Right cardiac atrium (tissue), 5 donors: ENCODE results near the gene MAPK8IP2. TPM values are rescaled to one million over a fixed set of nuclear protein-coding genes. Genes with fewer than 3 reads are reported as not detected.
"Not testable (repeated sequence)": the region's sequence is repeated elsewhere in the genome, so short reads cannot be mapped to it uniquely, and the experiment has no call there.

ENCODE experiments used
- ATAC-seq, 2 donors: fragments of 200-7000 bp; cut with Tn5 transposase; one replicate each; pipeline versions ENCODE4 v1.8.0 to v1.9.1; 2020; ENCODE audit warnings: moderate library complexity in 2 of 2, mild to moderate bottlenecking in 1 of 2
- DNase-seq, 3 donors: peaks; one replicate each; pipeline ENCODE4 v3.0.0-alpha.2; 2020
- H3K27ac ChIP-seq: one replicate; pipeline ENCODE4 v1.5.1; 2013; ENCODE audit warnings: mild to moderate bottlenecking, low read length, control low read depth, moderate library complexity
- H3K27me3 ChIP-seq: one replicate; pipeline ENCODE4 v1.6.1; 2013; ENCODE audit not compliant: control insufficient read depth, insufficient read depth
- H3K4me1 ChIP-seq: one replicate; pipeline ENCODE4 v1.6.1; 2013; ENCODE audit warnings: low read length; ENCODE audit not compliant: control insufficient read depth, insufficient read depth
- H3K4me3 ChIP-seq: one replicate; pipeline ENCODE4 v1.5.1; 2013; ENCODE audit warnings: low read length, control low read depth
- H3K9me3 ChIP-seq: one replicate; pipeline ENCODE4 v1.6.1; 2013; ENCODE audit warnings: low read length; ENCODE audit not compliant: control insufficient read depth
- WGBS: extraction: QIAGEN DNeasy Blood & Tissue Kit; methylation state at CpG from one replicate; pipeline ENCODE4 v1.1.7; 2013; 5-methylcytosine and 5-hydroxymethylcytosine counted together
- intact Hi-C, 4 donors: fragments of 100-400 bp; cut with DNase I; formaldehyde crosslinking; loops; one replicate each; pipeline versions ENCODE4 v1.11.0 to v1.14.0; 2022 to 2023
- polyA plus RNA-seq: library from polyadenylated mRNA; stranded (reverse); fragments of 200-250 nt; gene quantifications from one replicate; pipeline ENCODE4 v1.2.3, GENCODE V29; 2013
- total RNA-seq, 4 donors: library from RNA; stranded (reverse); fragmentation: NEBNext Ultra II Directional; extraction: Animal tissue kit (Norgen Biotek cat#: 25700); gene quantifications; one replicate each; pipeline ENCODE4 v1.2.1, GENCODE V29; 2021
- donor health status: healthy with polysubstance abuse.
- donor health status: DM: no; HTN: yes; CAD: no.
- donor health status: DM: no; HTN: no; CAD: no.
- donor health status: DM: no; HTN: yes; CAD: no; lungs with severe emphysema.
- donor health status: DM: yes; HTN: yes; CAD: no.

The MAPK8IP2 gene
- total and polyA plus RNA-seq, 5 donors, result 0.28 to 0.57 (median 0.39) TPM

- no peaks in the 10 kb centered on the region for H3K27me3 ChIP-seq
- peak; percentile 87 to 94 (median 93) for DNase-seq
- H3K9me3 ChIP-seq, result no peaks in the 10 kb centered on the region
- H3K4me3 ChIP-seq, result peak within 1 kb of the TSS; percentile 64
- H3K4me1 ChIP-seq, result peaks cover 6% of the 10 kb centered on the region
- H3K27ac ChIP-seq, result peak within 1 kb of the TSS; percentile 42
- intact Hi-C loops, result loop anchor here in 1 of 4 donors (5.0 kb wide), 1 partner anchor 69 kb away; no protein-coding TSS in a partner anchor
- WGBS, result 1% methylated on average over 88 of the region's 88 CpGs
- peak; percentile 86 to 92 for ATAC-seq
Observed at GRCh38 chr22:50627642-50628542, 27.3 kb downstream of the MAPK8IP2 start, which contains the start of gene ARSA. Gene ARSA (minus strand): TSS chr22:50628152. CDS start chr22:50627779, 373 bp downstream.

GRCh38 chr22:50628543-50629134, 28.0 kb downstream of the MAPK8IP2 start:
- Histone ChIP-seq H3K4me3 (peak overlapping the region; percentile 64), H3K27me3 (no peaks in the 10 kb centered on the region), H3K4me1 (peaks cover 6% of the 10 kb centered on the region), H3K27ac (peak overlapping the region; percentile 22), H3K9me3 (no peaks in the 10 kb centered on the region)
- ATAC-seq (peak in 1 of 2 donors; percentile 7), DNase-seq (no peak)
- WGBS, result 31% methylated on average over 16 of the region's 16 CpGs
- intact Hi-C loops, result loop anchor here in 1 of 4 donors (5.0 kb wide), 1 partner anchor 69 kb away; no protein-coding TSS in a partner anchor

GRCh38 chr22:50630376-50630775, 29.8 kb downstream of the MAPK8IP2 start:
- ATAC-seq (no peak), DNase-seq (no peak)
- H3K4me1 ChIP-seq, result peaks cover 6% of the 10 kb centered on the region
- no peak overlapping the region for H3K4me3 ChIP-seq
- intact Hi-C loops, result no loop called here
- H3K27me3 ChIP-seq, result no peaks in the 10 kb centered on the region
- H3K9me3 ChIP-seq, result no peaks in the 10 kb centered on the region
- WGBS, result 87% methylated on average over 5 of the region's 5 CpGs
- no peak overlapping the region for H3K27ac ChIP-seq

GRCh38 chr22:50633086-50633485, 32.5 kb downstream of the MAPK8IP2 start:
- H3K4me3 ChIP-seq, result no peak overlapping the region
- intact Hi-C loops, result no loop called here
- DNase-seq (no peak), ATAC-seq (no peak)
- no peaks in the 10 kb centered on the region for H3K27me3 ChIP-seq
- 84% methylated on average over 5 of the region's 5 CpGs for WGBS
- no peak overlapping the region for H3K27ac ChIP-seq
- H3K9me3 ChIP-seq, result no peaks in the 10 kb centered on the region
- H3K4me1 ChIP-seq, result peaks cover 4% of the 10 kb centered on the region

- DNase-seq (no peak), ATAC-seq (no peak)
- Histone ChIP-seq H3K4me1 (peaks cover 2% of the 10 kb centered on the region), H3K4me3 (no peak overlapping the region), H3K27ac (no peak overlapping the region), H3K27me3 (no peaks in the 10 kb centered on the region), H3K9me3 (no peaks in the 10 kb centered on the region)
- 86% methylated on average over 11 of the region's 11 CpGs for WGBS
- intact Hi-C loops, result no loop called here
Observed at GRCh38 chr22:50633771-50634170, 33.2 kb downstream of the MAPK8IP2 start.

- no peak overlapping the region for H3K27ac ChIP-seq
- ATAC-seq, result peak in 1 of 2 donors; percentile 33
- no peak for DNase-seq
- WGBS, result 93% methylated on average over 11 of the region's 11 CpGs
- H3K9me3 ChIP-seq, result no peaks in the 10 kb centered on the region
- H3K27me3 ChIP-seq, result no peaks in the 10 kb centered on the region
- intact Hi-C loops, result no loop called here
- no peaks in the 10 kb centered on the region for H3K4me1 ChIP-seq
- no peak overlapping the region for H3K4me3 ChIP-seq
Observed at GRCh38 chr22:50635591-50635990, 35.0 kb downstream of the MAPK8IP2 start.

- H3K27ac ChIP-seq, DNase-seq, ATAC-seq, H3K9me3 ChIP-seq, H3K27me3 ChIP-seq, intact Hi-C loops, H3K4me3 ChIP-seq: not testable (repeated sequence)
- 97% methylated on average over 12 of the region's 12 CpGs for WGBS
- peaks cover 11% of the 10 kb centered on the region for H3K4me1 ChIP-seq
Observed at GRCh38 chr22:50640296-50640695, 39.7 kb downstream of the MAPK8IP2 start.

GRCh38 chr22:50640857-50641647, 40.5 kb downstream of the MAPK8IP2 start:
- Histone ChIP-seq H3K27ac (peak overlapping the region; percentile 85), H3K27me3 (no peaks in the 10 kb centered on the region), H3K4me3 (no peak overlapping the region), H3K4me1 (peaks cover 11% of the 10 kb centered on the region), H3K9me3 (no peaks in the 10 kb centered on the region)
- intact Hi-C loops, result no loop called here
- WGBS, result 67% methylated on average over 15 of the region's 15 CpGs
- no peak for DNase-seq
- peak; percentile 54 to 82 for ATAC-seq

GRCh38 chr22:50641696-50642607, 41.4 kb downstream of the MAPK8IP2 start:
- WGBS, result 18% methylated on average over 17 of the region's 17 CpGs
- H3K9me3 ChIP-seq, result no peaks in the 10 kb centered on the region
- DNase-seq (peak; percentile 40 to 83 (median 81)), ATAC-seq (peak; percentile 85 to 86)
- H3K27me3 ChIP-seq, result no peaks in the 10 kb centered on the region
- no peak overlapping the region for H3K4me3 ChIP-seq
- H3K27ac ChIP-seq, result peak overlapping the region; percentile 85
- intact Hi-C loops, result no loop called here
- peaks cover 11% of the 10 kb centered on the region for H3K4me1 ChIP-seq
